ENCODE measurements around the gene NRDE2. TPM values are rescaled to one million over a fixed set of nuclear protein-coding genes. Genes with fewer than 3 reads are reported as not detected.

Gene NRDE2
- total RNA-seq, 1 donor = 16.2 TPM

Other genes with a start within 250 kb of the NRDE2 start
- gene PSMC1, start 75.4 kb downstream of the NRDE2 start, total RNA-seq = 25.0 TPM
- gene CALM1, start 65.1 kb upstream of the NRDE2 start, total RNA-seq = 107 TPM